ENCODE results near the gene SSTR3.
"Not testable (repeated sequence)": the region's sequence is repeated elsewhere in the genome, so short reads cannot be mapped to it uniquely, and the experiment has no call there.

The SSTR3 gene

DNA sequence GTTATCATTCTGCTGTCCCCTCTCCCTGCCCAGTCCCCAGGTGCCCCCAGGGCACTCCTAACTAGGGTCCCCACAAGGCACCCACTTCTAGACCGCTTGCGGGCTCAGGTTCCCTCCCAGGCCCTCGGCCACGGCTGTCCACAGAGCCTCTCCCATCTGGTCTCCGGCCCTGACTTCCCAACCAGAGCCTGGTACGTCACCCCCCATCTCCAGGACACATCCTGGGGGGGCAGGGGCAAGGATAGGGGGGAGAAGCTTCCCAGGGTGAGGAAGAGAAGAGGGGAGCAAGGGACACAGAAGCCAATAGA is 457 bp downstream of the SSTR3 start:
- no peak for DNase-seq (ENCODE audit: low read depth in 2 of 2, low spot score in 1 of 2)

DNA sequence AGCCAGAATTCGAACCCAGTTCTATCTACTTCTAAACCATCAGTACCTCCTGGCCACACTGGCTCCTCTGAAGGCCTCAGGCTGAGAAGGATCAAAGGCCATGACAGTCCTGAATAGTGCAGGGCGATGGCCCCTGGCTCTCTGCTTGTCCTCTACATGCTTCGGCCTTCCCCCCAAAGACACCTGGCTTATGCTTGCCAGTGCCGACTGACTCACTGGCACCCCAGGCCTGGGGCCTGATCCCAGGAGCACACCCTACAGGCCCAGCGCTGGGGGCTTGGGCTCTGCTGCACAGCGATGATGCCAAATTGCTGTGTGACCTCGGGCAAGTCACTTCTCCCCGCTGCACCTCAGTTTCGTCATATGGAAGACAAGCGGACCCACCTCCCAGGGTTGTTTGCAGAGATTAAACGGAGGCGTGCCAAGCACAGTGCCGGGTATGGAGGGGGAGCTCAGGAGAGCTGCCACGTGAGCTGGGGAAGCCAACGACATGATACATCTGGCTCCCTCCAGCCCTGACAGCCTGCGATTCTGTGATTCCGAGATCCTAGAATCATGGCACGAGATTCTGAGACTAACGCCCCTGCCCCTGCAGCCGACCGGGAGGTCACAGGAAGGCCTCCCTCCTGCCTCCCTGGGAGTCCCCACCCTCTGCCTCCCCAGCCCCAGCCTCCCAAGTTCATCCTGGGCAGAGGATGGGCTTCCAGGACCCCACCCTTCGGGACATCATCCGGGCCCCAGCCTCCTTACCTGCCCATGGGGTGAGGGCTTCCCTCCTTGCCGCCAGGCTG is 1.0 kb downstream of the SSTR3 start:
- no peak for DNase-seq (ENCODE audit: low read depth in 2 of 2, low spot score in 1 of 2)

DNA sequence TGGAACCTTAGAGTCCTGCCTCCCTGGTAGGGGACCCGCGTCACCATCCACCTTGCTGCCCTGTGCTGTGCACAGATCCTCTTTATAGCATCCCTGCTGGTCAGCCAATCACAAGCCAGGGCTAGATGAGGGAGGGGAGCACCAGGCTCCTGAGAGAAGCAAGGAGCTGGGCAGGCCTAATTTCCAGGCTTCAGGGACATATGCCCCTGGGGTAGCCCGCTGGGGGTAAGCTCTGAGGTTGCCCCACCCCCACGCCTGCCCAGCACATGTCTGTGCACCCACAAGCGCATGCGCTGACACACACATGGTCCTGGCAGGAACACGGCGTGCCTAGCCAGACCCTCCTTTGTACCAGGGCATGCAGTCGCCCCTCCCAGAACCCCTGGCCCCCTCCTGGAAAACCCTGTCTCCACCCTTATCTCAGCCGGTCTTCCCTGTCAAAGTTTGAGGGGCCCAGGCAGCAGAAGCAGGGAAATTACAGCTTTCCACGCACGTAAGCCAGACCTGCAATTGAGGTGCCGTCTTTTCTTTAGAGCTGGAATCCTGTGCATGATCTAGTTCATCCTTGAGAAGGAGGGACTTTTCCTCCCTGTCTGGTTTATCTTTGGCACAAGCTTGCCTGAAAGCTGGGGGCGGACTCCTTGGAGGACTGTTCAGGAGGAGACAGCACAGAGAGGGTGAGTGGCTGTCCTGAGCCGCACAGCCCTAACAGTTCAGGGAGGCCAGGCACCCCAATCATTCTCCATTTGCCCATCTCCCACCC is 2.1 kb downstream of the SSTR3 start:
- no peak for DNase-seq (ENCODE audit: low read depth in 2 of 2, low spot score in 1 of 2)

DNA sequence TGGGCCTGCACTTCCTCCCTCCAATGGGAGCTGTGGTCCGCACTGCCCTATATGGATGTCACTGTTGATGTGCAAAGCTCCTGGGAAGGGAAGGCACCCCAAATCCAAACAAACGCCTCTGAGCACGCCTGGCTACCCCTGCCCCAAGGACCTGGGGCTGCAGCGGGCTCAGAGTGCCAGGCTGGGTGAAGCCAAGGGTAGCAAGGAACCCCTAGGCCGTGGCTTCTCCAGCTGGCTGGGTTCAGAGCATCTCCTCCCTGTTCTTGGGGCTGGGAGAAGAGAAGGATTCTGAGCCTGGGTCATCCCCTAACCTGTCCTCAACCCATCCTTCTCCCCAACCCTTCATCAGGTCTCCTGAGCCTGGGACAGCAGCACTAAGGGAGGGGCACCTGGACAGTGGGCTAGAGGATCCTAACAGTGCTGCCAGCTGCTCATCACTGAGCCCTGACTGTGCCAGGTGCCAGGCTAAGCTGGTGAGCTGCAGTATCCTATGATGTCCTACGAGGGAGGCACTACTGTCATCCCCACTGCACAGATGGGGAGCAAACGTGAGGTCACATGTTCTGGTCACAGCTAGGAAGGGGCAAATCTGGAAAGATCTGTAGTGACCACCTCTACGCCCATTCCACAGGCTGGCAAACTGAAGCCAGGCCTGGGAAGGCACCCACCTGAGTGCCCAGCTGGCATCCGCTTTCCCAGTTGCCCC is 3.0 kb downstream of the SSTR3 start:
- no peak for DNase-seq (ENCODE audit: low read depth in 2 of 2, low spot score in 1 of 2)

DNA sequence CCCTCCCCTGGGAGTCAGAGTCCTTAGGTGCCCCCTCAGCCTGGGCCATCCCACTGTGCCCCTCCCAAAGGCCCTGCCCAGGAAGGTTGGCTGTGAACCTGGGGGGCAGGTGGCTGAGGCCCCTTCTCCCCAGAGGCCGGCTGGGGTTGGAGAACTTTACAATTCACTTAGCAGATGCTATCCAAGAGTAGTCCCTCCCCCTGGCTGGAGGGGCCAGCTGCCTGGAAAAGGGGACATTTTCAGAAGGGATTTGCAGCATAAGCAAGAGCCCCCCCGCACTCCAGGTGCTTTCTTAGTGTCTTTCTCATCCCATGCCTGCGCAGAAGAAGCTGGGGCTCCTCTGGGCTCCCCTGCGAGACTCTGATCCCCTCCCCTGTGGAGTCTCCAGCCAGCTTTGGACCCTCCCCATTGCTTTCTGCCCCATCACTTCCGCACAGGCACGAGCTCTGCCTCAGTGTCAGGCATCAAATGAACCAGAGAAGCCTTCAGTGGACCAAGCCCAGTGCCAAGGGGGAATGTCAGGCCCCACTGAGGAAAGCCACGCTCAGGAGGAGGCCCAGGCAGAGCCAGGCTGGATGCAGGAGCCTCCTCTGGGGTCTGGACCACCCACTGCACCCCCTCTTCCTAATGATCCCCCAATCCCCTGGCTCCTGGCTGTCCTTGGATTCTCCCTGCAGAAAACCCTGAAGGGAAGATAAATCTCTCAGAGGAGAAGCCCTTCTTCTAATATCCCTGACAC is 3.7 kb downstream of the SSTR3 start:
- DNase-seq (ENCODE audit: low read depth in 2 of 2, low spot score in 1 of 2): no peak

DNA sequence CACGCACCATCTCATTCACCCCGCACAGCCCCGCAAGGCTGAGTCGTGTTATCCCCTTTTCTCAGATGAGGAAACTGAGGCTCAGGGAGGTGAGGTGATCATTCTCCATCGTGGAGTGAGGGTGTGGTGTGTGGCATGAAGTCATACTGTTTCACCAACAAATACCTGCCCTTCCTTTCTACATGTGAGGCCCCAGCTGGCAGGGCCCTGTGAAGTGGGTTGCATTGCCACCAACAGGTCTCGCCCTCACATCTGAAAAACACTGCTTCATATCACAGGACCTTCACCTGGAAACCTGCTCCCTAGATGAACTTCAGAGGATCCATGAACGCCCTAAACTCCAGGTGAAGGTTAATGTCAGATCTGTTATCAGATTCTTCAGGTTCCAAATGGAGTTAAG is 4.3 kb downstream of the SSTR3 start:
- DNase-seq (ENCODE audit: low read depth in 2 of 2, low spot score in 1 of 2): no peak

DNA sequence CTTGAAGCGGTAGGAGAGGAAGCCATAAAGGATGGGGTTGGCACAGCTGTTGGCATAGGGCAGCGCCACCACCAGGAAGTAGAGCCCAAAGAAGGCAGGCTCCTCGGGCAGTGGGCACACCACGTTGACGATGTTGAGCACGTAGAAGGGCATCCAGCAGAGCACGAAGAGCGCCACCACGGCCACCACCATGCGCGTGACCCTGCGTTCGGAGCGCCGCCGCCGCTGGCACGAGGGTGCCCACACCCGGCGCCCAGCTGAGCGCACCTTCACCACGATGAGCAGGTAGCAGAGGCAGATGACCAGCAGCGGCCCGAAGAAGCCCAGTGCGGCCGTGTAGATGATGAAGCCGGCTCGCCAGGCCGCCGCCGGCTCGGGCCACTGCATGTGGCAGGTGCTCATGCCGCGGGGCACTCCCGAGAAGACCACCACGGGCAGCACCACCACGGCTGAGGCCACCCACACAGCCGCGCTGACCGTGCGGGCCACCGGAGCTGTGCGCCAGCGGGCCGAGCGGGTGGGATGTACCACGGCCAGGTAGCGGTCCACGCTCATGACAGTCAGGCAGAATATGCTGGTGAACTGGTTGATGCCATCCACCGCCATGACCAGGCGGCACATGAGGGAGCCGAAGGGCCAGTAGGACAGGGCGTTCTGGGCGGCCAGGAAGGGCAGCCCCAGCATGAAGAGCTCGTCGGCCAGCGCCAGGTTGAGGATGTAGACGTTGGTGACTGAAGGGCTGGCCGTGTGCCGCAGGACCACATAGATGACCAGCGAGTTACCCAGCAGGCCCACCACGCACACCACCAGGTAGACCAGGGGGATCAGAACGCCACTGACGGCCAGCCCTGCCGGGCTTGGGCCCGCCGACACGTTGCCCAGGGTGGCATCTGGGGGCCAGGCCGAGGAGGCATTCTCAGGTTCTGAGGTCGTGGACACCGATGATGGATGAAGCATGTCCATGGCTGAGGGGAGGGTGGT is 5.1 kb downstream of the SSTR3 start:
- DNase-seq (ENCODE audit: low read depth in 2 of 2, low spot score in 1 of 2): no peak

DNA sequence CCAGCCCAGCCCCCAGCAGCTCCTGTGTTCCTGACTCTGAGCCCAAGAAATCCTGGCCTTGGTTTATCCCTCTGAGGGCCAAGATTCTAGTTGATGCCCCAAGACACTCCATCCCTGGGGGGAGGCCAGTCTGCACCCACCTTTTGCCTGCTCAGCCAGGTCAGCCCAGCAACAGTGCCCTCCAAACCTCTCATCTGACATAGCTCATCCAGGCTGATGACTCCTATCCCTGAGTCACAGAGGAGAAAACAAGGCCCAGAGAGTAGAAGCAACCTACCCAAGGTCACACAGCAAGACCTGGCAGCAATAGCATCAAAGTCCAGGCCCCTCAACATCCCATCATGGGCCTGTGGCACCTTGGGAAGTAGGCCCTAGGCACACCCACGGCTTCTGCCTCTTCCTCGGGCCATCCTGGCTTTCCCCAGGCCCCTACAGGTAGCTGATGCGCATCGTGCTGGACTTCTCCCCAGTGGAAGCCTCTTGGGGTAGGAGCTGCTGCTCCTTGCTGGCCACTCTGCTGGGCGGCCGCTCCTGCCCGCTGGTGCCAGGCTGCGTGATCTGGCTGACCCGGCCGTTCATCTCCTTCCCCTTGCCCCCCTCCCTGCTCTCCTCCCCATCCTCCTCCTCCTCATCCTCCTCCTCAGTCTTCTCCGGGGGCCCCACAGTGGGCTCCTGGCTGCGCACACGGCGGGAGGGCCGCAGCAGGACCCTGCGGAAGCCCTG is 6.0 kb downstream of the SSTR3 start:
- no peak for DNase-seq (ENCODE audit: low read depth in 2 of 2, low spot score in 1 of 2)

DNA sequence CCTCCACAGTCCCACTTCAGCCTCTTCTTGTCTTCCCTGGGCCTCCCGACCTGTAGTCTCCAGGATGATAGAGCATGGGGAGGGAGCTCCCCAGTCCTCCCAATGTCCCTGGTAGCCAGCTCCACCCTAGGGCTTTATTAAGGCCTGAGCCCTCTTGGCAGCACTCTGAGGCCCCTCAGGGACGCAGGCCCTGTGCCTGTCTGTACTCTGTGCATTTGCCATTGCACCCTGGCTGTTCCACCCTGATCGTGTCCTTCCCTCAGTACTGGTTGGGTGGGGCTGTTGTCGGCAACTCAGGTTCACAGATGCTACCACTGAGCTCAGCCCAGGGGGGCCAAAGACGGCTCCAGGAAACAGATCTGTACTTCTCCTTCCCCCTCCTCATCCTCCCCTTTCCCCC is 7.2 kb downstream of the SSTR3 start:
- no peak for DNase-seq (ENCODE audit: low read depth in 2 of 2, low spot score in 1 of 2)

DNA sequence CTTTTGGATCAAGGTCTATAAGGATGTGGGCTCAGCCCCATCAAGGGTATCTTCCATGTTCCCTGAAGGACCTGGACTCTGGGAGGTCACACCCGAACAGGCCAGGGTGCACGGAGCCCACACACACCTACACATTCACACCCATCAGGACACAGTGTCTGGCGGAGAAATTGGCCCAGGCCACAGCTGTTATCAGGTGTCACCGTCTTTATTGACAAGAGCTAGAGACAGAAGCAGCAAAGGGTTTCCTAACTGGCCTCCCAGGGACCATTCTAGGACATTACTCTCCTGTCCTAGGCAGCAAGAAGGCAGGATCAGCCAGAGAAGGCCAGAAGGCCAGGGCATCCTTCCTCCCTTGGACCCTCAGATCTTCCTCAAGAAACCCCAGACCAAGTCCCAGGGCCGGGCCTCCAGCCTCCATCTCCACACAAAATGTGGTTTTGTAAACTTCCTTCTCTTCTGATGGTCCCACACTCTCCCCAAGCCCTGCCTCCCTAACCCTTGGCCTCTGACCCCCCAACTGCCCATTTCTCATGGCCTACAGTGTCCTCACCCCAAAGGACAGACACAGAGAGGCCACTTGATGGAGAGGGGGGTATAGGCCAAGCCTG is 8.1 kb downstream of the SSTR3 start:
- DNase-seq (ENCODE audit: low read depth in 2 of 2, low spot score in 1 of 2): no peak

DNA sequence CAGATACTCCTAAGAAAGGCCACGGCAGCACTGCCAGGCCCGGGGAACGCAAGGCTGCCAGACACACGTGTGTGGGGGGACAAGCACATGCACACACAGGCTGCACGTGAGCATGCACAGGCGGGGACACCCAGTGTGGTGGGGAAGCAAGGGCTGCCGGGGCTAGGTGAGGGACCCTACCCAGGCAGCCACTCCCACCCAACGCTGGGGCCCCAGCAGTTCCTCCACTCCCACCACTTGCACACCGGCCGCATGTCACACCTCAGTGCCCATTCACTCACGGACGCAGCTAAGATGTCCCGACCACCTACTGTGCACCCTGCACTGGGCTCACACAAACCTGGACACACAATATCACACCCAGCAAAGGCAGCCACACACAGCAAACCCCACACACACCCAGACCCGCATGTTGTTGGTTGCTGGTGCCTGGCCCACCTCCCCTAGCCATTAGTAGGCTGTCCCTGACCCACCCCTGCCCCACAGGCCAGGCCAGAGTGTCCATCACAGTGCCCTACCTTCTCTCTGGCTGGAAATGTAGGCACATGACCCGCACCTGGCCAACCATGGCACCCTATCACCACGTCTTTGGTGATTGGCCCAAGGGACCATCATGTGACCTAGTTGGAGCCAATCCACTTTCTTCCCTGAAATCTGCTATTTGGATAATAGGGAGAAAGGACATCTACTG is 8.8 kb downstream of the SSTR3 start:
- no peak for DNase-seq (ENCODE audit: low read depth in 2 of 2, low spot score in 1 of 2)

DNA sequence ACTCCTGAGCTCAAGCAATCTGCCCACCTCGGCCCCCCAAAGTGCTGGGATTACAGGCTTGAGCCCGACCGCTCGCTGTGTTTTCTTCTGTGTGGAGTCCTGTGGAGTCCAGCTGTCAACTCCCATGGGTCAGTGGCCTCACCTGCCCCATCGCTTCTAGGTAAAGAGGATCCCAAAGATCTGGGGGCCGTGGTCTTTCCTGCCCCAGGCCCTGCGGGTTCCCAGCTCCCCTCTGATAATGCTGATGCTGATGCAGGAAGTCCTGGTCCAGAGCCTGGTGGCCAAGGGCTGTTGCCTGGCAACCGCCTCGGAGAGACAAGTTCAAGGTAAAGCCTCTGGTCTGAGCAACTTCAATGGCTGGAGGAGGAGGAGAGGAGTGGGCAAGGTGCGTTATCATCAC is 9.6 kb downstream of the SSTR3 start:
- no peak for DNase-seq (ENCODE audit: low read depth in 2 of 2, low spot score in 1 of 2)

DNA sequence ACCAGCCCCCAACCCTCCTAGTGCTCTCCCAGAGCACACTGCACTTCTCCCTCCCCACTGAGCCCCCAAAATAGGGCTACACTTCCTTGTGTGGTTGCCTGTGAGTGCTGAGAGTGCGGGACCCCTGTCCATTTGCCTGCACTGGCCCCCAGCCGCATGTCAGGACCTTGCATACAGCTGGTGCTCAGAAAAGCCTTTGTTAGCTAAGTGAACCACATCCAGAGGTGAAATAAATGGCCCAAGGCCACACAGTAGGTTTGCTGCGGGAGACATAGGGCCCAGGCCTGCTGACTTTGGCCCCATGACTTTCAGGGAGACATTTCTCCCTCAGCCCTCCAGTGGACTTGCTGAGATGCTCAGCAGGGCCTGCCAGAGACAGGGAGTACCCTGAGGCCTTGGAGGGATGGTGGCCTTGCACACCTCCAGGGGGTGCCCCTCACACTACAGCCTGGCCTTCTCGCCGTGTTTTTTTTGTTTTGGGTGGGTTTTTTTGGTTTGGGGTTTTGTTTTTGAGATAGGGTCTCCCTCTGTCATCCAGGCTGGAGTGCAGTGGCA is 10.2 kb downstream of the SSTR3 start:
- DNase-seq (ENCODE audit: low read depth in 2 of 2, low spot score in 1 of 2): no peak

DNA sequence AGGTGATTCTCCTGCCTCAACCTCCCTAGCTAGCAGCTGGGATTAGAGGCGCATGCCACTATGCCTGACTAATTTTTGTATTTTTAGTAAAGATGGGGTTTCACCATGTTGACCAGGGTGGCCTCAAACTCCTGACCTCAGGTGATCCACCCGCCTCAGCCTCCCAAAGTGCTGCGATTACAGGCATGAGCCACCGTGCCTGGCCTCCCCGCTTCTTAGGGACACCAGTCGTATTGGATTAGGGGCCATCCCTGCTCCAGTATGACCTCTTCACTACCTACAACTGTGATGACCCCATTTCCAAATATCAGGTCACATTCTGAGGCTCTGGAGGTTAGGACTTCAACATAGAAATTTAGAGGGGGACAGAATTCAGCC is 10.8 kb downstream of the SSTR3 start:
- DNase-seq (ENCODE audit: low read depth in 2 of 2, low spot score in 1 of 2): not testable (repeated sequence)

DNA sequence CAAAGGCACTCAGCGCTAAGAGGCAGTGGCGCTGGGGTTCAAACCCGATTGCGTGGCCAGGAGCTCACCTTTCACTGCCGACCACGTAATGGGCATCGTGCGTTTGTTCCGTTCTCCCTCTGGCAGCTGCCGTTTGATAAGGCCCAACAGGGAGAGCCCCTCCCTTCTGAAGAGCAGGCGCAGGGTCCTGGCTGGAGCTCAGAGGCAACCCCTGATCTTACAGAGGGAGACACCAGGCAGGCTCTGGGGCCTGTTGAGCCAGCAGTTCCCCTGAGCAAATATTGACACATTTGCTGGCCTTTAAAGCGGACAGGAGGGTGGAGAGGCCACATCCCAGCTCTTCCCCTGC is 12.5 kb downstream of the SSTR3 start:
- no peak for DNase-seq (ENCODE audit: low read depth in 2 of 2, low spot score in 1 of 2)

DNA sequence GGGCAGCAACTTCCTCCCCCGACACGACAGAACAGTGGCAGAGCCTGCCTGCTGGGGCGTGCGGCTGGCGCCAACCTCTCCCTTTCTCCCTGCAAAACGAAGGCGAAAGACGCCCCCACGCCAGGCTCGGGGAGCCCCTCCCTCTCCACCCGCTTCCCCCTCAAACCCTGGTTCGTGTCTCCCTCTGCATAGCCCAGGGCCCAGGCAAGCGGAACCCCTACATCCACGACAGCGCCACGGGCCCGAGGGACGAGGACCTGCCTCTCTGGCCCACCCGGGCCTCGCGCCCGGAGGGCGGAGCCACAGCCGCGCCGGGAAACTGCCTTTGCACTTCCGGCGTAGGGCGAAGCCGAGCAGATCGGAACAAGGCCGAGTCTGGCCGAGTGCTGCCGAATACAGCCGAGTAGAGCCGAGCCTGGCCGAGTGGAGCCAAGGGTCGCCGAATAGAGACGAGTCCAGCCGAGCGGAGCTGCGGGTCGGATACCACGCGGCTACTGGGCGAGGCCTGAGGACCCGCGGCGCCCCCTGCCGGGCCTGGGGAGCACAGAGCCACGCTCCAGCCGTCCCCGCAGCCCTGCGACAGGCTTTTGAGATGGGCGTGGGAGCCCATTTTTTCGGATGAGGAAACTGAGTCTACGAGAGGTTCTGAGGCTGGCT is 13.0 kb downstream of the SSTR3 start:
- DNase-seq (ENCODE audit: low read depth in 2 of 2, low spot score in 1 of 2): peak; percentile 95 to 97

DNA sequence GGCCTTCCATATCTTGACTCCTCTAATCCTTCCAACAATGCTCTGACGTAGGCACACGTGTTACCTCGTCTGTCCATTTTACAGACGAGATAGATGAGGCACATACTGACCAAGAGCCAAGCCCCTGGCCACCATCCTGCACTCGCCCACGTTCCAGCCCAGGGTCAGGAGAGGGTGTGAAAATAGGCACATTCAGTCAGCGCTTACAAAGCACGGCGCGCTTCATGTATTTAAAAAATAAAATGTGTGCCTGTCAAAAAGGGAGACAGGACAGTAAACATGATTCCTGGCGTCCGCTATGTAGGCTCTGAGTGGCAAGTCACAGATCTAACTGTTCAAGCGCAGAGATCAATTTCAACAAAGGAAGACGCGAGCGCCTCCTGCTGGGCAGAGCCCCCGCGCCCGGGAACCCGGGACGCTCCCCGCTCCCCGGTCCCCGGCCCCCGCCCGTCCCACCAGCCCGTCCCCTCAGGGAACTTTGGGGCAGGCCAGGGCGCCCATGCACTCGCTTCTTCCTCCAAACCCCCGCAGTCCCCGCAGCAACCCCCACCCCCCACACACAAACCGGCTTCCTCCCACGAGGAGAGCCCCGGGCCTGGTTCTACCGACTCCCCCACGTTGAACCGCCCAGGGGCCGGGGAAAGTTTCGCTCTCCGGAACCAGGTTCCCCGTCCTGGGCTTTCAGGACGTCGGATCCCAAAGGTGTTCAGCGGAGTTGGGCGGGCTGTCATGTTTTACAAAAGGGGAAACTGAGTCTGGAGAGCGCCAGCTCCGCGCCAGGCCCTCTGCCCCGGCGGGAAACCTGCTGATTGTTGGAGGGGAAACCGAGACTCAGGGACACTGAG is 13.8 kb downstream of the SSTR3 start:
- peak; percentile 77 to 91 for DNase-seq (ENCODE audit: low read depth in 2 of 2, low spot score in 1 of 2)
